Stimulated activated CD4-positive, alpha-beta T cell treated with anti-CD3 and anti-CD28 coated beads, TNF-alpha, amount 100 ng/mL, for 4 hours (primary cell): ENCODE data around the gene CAB39L.

ENCODE experiments used
- DNase-seq, 3 experiments: peaks; one replicate each; pipeline ENCODE4 v3.0.0-alpha.2; 2020; ENCODE audit warnings: low read depth in 3 of 3

CAB39L gene

DNA sequence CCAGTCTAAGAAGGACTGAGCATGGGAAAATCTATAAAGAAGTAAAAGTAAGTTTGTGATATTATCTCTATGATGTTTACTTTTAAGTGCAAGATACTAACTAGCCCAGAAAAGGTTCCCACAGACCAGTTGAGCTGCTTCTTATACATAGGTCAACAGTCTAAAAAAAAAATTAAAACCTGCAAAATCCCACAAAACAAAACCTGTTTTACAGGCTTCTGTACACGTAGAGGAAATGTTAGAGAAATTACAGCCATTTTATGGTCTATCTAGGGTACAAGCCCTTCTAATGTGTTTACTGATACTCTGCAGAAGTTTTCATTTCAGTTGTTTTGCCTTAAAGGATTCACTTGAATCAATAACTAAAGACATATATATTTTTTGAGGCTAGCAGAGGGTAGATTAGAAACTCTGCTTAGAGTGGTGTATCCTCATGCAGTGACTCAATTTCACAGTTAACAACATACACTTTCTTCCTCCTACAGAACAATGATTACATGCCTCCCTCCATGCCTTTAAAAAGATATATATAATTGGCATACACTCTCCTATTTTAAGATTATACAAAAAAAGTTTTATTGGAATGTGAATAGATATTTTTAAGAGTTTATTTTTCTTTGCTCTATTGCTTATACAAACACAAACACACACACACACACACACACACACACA is 43.9 kb downstream of the CAB39L start:
- DNase-seq: no peak

DNA sequence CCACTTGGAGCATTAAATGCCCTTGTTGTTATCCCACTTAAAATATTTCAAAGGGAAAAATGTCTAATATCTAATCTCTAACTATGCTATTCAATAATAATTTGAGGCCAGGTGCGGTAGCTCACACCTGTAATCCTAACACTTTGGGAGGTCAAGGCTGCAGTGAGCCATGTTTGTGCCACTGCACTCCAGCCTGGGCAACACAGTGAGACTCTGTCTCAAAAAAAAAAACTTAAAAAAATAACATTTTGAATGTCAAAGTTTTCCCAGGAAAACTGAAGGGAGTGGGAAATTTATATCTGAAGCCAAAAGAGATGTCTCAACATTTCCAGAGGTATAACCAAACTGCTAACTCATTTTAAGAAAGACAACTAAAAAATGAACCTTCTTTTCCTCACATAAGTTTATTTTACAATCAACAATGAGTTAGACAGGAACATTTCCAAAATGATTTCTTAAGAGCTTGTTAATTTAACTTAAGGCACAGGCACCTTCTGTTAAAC is 47.9 kb downstream of the CAB39L start:
- no peak for DNase-seq

DNA sequence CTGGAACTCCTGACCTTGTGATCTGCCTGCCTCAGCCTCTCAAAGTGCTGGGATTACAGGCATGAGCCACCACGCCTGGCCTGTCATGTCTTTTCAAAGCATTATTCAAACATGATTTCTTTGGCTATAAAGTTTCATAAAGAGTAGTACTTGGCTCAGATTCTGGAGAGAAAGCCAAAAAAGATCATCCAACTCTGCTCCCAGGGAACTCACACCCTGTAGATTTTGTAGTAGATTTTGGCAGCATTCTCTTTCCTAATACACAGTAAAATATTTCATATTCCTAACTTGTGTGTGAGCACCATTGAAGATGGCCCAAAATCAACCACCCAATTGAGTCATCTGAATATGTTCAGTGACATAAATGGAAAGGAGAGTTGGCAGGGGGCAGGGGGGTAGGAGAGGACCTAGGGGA is 48.4 kb downstream of the CAB39L start:
- no peak for DNase-seq

DNA sequence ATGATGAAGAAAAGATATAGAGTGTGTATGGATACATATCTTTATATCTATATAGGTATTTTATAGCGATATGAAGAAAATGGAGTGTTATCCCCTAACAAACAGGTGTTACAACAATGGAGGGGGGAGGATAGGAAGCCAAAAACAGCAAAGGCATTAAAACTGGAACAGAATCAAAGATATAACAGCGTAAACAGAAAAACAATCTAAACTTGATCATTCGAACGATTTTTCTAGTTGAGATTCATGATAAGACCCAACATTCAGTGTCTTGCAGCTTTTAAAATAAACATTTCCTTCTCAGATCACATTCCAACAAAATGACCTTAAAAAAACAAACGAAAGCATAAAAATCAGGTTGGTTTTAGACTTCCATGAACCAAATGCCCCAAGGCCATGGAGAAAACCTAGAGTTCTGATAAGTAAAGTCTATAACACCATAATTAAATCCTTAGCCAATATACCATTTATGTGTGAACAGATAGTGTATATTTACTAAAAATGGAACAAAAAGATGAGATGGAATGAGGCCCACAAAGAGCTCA is 55.7 kb downstream of the CAB39L start:
- DNase-seq: no peak

DNA sequence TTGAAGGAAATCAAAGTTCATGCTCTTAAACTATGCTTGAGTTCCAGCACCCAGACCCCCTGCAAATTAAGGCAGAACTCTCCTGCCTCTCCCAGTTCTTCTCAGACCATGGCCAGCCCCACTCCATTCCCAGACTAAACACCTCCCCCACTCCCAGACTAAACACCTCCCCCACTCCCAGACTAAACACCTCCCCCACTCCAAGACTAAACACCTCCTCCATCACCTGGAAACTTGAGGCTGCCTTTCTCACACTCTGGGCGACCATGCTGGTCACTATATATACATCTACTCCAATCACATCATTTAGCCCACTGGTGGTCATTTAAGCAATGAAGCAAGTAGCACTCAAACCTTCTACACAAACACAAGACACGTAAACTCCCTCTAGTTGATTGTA is 57.2 kb downstream of the CAB39L start:
- no peak for DNase-seq

DNA sequence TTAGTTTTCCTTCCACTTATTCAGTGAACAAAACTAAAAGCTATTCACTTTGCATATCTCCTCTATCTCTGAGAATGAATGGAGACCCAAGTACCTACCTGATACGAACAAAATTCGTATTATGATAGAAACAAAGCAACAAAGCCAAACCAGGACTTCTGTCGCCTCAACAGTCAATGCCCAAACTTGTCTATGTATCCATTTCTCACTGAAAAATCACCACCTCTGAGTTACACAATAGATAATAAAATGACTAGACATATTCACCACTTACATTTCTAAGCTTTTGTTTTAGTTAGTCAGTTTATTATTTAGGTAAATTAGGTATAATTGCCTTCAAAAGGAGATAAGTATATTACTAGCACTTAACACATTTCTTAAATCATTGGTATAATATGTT is 67.7 kb downstream of the CAB39L start:
- no peak for DNase-seq

DNA sequence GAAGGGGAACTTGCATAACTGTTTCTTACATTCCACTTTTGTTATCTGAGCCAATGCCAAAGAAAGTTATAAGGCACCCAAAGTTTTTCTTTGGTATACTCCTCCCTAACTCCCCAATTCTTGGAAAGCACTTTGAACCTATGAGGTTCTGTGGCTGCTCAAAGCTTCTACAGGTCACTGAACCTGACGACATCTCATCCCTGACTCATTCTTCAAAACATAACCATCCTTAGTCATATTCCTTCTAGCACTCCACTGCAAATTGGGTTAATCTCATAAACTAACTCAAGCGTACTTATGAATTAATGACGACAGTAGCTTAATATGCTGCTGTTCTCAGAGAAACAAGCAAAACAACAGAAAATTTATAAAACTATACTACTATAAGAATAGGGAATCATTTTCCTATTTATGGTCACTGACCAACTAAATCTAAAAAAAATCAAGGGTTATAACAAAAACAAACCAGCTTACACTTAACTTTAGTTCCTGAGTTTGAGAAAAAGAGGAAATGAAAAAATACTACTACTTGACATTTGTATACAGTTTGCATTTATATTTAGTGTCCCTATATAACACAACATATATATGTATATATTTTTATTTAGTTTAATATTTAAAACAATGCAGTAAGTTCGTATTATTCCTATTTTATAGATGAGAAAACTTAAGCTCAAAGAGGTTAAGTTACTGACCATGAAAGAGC is 69.1 kb downstream of the CAB39L start:
- DNase-seq: no peak

DNA sequence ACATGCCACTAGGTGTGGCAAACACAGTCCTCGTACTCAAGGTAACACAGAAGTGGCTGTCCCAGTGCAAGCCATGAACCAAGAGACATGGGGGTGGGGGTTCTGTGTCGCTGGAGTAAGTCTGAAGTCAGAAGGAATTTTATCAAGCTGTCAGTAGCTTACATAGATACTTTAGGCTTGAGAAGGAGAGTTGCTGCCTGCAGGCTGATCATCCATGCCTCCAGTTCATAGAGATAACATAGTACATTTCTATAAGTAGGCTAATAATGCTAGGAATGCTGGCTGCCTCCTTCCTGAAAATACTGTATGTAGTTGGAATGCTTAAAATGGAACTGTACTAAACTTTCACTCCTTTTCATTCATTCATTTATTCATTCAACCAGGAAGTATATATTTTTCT is 70.1 kb downstream of the CAB39L start:
- DNase-seq: no peak

DNA sequence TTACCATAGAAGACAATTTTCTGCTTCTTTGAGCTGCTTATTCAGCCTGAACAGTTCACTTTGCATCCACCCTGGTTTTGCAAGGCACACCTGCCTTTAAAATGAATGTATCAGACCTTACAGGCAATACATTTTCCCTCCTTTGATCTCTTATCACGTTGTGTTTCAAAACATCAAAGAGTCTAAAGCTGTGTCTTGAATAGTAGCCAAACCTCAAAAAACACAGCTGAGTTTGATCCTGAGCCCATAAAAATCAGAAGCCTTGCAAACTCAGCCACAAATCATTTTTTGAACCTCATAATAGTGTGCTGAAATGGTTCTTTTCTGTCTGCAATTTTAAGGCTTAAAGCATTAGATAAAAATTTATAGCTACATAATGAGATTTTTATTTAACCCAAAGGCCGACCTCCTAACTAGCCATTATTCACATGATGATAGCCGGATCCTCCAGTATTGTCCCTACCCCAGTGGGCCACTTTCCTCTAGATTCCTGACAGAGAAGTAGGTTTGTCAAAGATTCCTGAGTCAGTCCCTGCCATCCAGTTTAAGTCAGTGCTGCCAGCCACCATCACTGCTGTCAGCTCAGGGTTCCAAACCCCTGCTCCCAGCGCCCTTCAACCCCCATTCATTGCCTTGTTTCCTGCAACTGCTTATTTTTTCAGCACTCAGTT is 71.8 kb downstream of the CAB39L start:
- DNase-seq: no peak

DNA sequence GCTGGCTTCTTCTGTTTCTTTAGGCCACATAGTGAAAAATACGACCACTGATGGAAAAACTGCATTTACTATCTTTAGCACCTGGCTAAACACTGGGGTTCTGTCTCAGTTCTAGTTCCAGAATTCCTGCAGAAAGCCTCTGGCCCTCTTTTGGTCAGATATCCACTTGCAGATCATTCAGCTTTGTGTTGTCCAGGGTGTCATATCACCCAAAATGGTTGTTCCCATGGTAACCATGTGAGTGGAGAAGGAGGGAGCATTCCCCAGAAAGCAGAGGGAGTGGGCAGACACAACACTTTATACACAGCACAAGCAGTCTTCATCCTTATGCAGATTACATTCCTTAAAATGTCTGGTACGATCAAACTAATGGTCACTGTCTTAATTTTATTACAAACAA is 73.5 kb downstream of the CAB39L start:
- DNase-seq: no peak

DNA sequence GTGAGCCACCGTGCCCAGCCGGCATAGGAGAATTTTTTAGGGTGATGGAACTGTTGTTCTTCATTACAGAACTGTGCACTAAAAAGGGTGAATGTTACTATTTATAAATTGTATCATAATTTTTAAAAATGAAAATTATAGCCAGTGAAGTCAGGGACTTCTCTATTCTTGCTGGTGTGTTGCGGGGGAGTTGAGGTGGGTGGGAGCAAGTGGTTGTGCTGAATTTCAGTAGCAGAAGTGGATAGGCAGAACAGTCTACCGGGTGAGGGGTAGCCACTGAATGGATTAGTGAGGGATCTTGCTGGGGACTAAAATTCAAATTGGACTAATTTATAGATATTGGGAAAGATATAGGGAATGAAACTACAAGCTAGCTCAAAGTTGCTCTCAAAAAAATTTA is 74.0 kb downstream of the CAB39L start:
- DNase-seq: no peak

DNA sequence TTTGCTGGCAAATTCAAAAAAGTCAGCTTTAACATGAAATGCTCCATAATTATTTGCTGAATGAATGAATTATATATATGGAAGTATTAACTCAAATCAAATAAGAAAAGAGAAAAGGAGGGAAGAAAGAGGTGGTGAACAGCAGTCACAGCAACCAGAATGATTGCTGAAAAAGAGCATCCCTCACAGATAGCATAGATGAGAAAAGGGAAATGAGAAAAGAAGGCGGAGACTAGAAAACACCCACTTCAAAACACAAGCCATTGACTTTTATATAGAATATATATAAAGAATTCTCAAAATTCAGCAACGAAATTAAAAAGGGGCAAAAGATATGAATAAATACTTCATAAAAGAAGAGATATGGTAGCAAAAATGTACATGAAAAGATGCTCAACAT is 75.2 kb downstream of the CAB39L start:
- DNase-seq: no peak

DNA sequence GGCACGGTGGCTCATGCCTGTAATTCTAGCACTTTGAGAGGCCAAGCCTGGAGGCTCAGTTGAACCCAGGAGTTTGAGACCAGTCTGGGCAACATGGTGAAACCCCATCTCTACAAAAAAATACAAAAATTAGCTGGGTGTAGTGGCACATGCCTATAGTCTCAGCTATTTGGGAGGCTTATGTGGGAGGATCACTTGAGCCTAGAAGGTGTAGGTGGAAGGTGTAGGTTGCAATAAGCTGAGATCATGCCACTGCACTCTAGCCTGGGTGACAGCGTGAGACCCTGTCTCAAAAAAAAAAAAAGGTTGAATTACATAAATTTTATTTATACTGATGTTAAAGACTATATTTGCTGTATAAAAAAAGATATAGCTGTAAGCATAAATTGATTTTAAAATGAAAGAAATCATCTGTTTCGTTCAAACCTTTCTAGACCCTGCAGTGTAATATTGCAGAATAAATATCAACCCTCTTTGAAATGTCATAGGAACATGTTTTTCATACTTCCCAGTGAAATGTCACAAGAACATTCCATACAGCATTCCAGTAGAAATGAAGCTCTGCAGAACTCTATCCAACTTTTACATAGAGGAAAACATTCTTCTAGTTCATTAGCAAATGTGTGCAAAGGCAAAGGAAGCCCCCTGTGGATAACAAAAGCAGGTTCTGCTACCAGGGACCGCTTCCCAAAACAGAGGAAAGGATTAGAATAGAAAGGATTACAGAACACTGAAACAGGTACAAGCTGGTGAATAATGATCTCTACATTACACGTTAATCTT is 76.0 kb downstream of the CAB39L start:
- no peak for DNase-seq

DNA sequence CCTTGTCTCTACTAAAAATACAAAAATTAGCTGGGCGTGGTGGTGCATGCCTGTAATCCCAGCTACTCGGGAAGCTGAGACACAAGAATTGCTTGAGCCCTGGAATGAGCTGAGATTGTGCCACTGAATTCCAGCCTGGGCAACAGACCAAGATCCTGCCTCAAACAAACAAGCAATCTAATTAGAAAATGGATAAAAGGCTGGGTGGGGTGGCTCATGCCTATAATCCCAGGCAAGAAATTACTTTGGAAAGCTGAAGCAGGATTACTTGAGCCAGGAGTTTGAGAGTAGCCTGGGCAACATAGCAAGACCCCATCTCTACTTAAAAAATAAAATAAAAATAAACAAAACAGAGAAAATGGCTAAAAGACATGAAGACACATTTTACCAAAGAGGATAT is 77.0 kb downstream of the CAB39L start:
- no peak for DNase-seq

DNA sequence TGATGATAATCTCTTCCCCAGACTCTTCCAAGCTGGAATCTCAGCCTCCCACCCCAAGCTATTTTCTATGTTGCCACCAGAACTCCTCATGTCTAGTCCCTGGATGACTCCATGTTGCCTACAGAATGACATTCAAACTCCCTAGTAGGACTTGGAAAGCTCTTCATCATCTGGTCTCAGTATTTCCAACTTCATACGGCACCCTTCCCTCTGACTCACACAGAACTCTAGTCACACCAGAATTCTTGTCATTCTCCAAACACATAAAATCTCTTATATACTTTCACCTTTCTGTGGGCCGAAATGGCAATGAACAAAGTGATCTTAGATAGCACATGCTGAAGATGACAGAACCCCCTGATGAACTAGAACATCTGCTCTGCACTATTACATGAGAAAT is 86.2 kb downstream of the CAB39L start:
- DNase-seq: no peak

DNA sequence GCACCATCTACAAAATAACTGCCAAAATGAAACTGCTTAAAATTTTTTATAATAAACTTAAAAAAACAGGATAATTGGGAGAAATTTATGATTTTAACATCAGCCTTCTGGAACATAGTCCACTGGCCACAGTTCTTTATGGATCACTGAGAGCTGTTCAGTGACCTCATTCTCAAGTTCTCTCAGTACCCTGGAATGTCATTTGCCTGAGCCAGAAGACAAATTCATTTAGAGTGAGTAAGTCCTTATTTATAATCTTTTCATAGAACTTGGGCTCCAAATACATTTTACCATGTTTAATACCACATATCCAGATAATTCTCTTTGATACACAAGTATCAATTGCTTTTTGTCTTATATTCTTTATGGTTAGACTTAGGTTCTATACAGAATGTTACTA is 87.6 kb downstream of the CAB39L start:
- DNase-seq: no peak

DNA sequence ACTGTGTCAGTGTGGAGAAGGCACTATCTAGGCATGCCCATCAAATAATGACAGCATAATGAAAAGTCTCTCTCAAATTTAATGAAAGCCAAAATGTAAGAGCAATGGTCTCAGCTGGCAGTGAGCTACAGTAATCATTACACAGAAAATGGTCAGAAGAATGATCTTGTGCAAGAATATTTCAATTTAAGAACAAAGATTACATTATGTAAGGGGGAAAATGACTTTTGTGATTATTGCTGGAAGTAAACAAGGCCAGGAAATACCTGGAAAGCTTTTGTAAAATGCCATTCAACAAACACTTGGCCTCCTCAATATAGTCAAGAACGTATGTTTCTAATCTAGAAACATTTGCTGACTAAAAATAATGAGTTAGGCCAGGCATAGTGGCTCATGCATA is 89.1 kb downstream of the CAB39L start:
- DNase-seq: no peak

DNA sequence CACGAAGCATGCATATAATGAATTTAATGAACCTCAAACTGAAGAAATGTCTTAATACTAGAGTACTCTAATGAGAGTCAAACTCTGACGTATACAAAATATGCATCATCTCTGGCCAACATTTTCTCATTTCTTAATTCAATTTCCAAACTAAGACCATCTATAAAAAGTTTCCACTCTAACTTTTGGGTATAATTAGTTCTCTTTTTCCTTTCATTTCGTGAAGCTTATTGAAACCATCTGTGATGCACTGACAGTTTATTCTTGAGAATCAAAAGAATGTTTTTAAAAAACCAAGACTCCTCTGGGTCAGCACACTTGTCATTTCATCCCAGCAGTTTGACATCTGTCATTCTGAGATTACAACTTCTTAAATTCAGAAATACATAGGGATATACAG is 90.0 kb downstream of the CAB39L start:
- DNase-seq: no peak

DNA sequence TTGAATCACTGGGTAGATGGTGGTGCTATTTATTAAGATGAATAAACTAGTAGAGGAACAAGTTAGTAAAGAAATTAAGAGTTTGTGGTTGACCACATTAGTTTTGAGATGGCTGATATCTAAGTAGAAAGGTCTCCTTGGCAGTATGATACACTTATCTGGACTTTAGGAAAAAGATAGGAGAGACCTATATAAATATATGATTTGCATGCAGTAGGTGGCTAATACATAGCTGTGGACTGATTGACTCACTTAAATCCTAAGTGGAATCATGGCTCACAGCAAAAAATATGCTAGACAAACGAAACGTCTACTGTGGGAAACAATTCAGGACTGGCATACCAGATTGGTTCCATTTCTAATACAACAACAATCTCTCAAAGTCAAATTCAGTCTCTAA is 92.0 kb downstream of the CAB39L start:
- no peak for DNase-seq

DNA sequence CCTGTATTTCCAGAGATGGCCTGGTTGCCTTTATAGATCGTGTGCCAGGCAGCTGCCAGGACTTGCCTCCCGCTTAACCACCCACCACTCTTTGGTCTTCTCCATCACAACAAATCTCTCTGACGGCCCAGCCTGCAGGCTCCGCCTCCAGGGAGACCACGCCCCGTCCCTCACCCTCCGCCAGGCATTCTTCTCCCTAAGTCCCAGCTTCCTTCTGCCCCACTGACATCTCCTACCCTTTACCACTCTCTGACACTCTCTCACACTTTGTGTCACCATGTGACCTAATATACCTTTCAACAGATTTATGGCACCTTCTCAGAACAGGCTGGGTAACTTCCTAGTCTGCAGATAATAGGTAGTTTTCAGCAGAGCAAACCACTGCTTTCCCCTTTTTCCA is 95.1 kb downstream of the CAB39L start:
- no peak for DNase-seq

DNA sequence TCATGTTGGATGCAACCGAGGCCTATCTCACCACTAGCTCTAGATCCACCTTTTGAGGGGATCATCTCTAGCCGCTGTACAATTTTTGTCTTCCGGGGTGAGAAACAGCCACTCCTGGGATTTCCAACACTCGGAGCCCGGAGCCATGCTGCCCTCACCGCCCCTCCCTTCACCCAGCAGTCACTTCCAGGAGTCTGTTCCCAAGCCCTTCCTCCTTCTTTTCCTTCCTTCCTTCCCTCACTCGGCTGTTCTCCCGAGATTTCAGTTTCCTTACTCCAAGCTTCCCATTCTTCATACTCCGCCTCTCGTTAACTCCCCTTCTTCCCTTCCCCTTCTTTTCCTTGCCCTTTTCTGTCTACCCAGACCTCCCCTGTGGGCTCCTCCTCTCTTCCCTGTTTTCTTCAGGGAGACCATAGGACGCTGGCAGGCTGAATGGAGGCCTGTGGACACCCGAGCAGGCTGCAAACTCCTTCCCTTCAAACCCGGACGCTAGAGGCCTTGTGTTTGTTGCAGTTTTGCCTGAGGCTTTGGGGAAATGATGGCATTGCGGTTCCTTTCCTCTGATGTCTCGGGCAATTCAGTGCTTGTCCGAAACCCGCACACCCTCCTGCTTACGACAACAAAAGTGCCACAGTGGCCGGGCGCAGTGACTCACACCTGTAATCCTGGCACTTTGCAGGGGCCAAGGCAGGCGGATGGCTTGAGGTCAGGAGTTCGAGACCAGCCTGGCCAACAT is 96.0 kb downstream of the CAB39L start:
- no peak for DNase-seq
